HFFc6 (cell line): ENCODE results near the gene PRICKLE2. TPM values are rescaled to one million over a fixed set of nuclear protein-coding genes. Genes with fewer than 3 reads are reported as not detected.

Experiments used
- DNase-seq: peaks from one replicate; pipeline ENCODE4 v3.0.0-alpha.2; 2018
- H3K27ac Mint-ChIP-seq: 2 replicates; pipeline ENCODE4 v1.8.0; 2020; ENCODE audit warnings: mild to moderate bottlenecking, mixed read lengths
- H3K27me3 Mint-ChIP-seq: 2 replicates; pipeline ENCODE4 v1.8.0; 2021; ENCODE audit warnings: mild to moderate bottlenecking, moderate library complexity, mixed read lengths; ENCODE audit not compliant: insufficient read depth
- H3K36me3 Mint-ChIP-seq: 2 replicates; pipeline ENCODE4 v1.8.0; 2021; ENCODE audit warnings: low read depth, mixed read lengths
- H3K4me1 Mint-ChIP-seq: 2 replicates; pipeline ENCODE4 v1.8.0; 2020; ENCODE audit warnings: low read depth, mixed read lengths
- H3K4me3 Mint-ChIP-seq: 2 replicates; pipeline ENCODE4 v1.8.0; 2020; ENCODE audit warnings: mild to moderate bottlenecking, moderate library complexity, mixed read lengths
- H3K9me3 Mint-ChIP-seq: 2 replicates; pipeline ENCODE4 v1.8.0; 2020; ENCODE audit warnings: mild to moderate bottlenecking, mixed read lengths
- CTCF ChIP-seq: fragments of 200-600 bp; sonication (generic); IDR thresholded peaks from 2 replicates; pipeline ENCODE4 v1.5.0; 2021; ENCODE audit warnings: antibody characterized with exemption, mild to moderate bottlenecking
- total RNA-seq, 6 experiments: library from RNA; stranded (reverse); fragmentation: NEBNext Ultra II Directional; extraction: Animal tissue kit (Norgen Biotek cat#: 25700); gene quantifications; 2 replicates in 1 of 6; 3 replicates in 5 of 6; pipeline ENCODE4 v1.2.3, GENCODE V29; 2021

PRICKLE2 gene
- total RNA-seq, 6 experiments from 2014 or later = 14.0 to 21.7 (median 18.4) TPM

- H3K4me1 Mint-ChIP-seq = peaks cover 71% of the 10 kb centered on the region
- peaks cover 2% of the 10 kb centered on the region; the same call in 1 of the 2 replicates for H3K27me3 Mint-ChIP-seq
- no peak for TF ChIP-seq CTCF
- no peak for DNase-seq
- no peak overlapping the region for H3K27ac Mint-ChIP-seq
- H3K4me3 Mint-ChIP-seq = no peak overlapping the region
- no peaks in the 10 kb centered on the region for H3K9me3 Mint-ChIP-seq
- H3K36me3 Mint-ChIP-seq = peaks cover 45% of the 10 kb centered on the region
Observed at GRCh38 chr3:64140651-64141050, 84.6 kb downstream of the PRICKLE2 start.

- H3K9me3 Mint-ChIP-seq = no peaks in the 10 kb centered on the region
- H3K36me3 Mint-ChIP-seq = peaks cover 47% of the 10 kb centered on the region
- H3K27ac Mint-ChIP-seq = peak overlapping the region; percentile 30; the same call in 1 of the 2 replicates
- peaks cover 69% of the 10 kb centered on the region for H3K4me1 Mint-ChIP-seq
- peaks cover 2% of the 10 kb centered on the region; the same call in 1 of the 2 replicates for H3K27me3 Mint-ChIP-seq
- no peak for TF ChIP-seq CTCF
- no peak overlapping the region for H3K4me3 Mint-ChIP-seq
- DNase-seq = no peak
Observed at GRCh38 chr3:64138656-64139375, 86.5 kb downstream of the PRICKLE2 start.

- peaks cover 69% of the 10 kb centered on the region for H3K4me1 Mint-ChIP-seq
- no peaks in the 10 kb centered on the region for H3K9me3 Mint-ChIP-seq
- peak overlapping the region; percentile 30 for H3K27ac Mint-ChIP-seq
- no peak for TF ChIP-seq CTCF
- peak; percentile 18 for DNase-seq
- H3K4me3 Mint-ChIP-seq = peak overlapping the region; percentile 1; the same call in 1 of the 2 replicates
- H3K36me3 Mint-ChIP-seq = peaks cover 50% of the 10 kb centered on the region
- no peaks in the 10 kb centered on the region for H3K27me3 Mint-ChIP-seq
Observed at GRCh38 chr3:64138046-64138445, 87.2 kb downstream of the PRICKLE2 start.

- DNase-seq = no peak
- Mint-ChIP-seq H3K9me3 (no peaks in the 10 kb centered on the region), H3K36me3 (peaks cover 45% of the 10 kb centered on the region), H3K27me3 (no peaks in the 10 kb centered on the region; the same call in 1 of the 2 replicates), H3K4me3 (no peak overlapping the region), H3K27ac (no peak overlapping the region), H3K4me1 (peaks cover 71% of the 10 kb centered on the region)
- no peak for TF ChIP-seq CTCF
Observed at GRCh38 chr3:64134882-64135281, 90.4 kb downstream of the PRICKLE2 start.

- peaks cover 62% of the 10 kb centered on the region for H3K4me1 Mint-ChIP-seq
- DNase-seq = no peak
- peaks cover 43% of the 10 kb centered on the region for H3K36me3 Mint-ChIP-seq
- no peak for TF ChIP-seq CTCF
- no peak overlapping the region; the same call in 1 of the 2 replicates for H3K27ac Mint-ChIP-seq
- H3K27me3 Mint-ChIP-seq = no peaks in the 10 kb centered on the region; the same call in 1 of the 2 replicates
- H3K4me3 Mint-ChIP-seq = no peak overlapping the region
- no peaks in the 10 kb centered on the region for H3K9me3 Mint-ChIP-seq
Observed at GRCh38 chr3:64133987-64134386, 91.3 kb downstream of the PRICKLE2 start.
